Ovary (tissue), 3 donors: Measurements from ENCODE around the gene PSMA6.

ENCODE experiments used
- EP300 ChIP-seq: sonication (generic); formaldehyde crosslinking; IDR thresholded peaks from one replicate; pipeline ENCODE4 v1.6.1; 2017; ENCODE audit warnings: antibody characterized with exemption
- POLR2A ChIP-seq: fragments of 450-650 bp; IDR thresholded peaks from one replicate; pipeline ENCODE4 v1.6.1; 2017; ENCODE audit warnings: antibody characterized with exemption, mild to moderate bottlenecking, moderate library complexity
- TF ChIP-seq, protein P1 (sequence below), 3 donors: fragments of 450-650 bp in 2 of 3; fragments of 200-600 bp in 1 of 3; IDR thresholded peaks; one replicate each; pipeline versions ENCODE4 v1.5.1 to v1.8.0; 2016 to 2022; ENCODE audit warnings: antibody characterized with exemption in 3 of 3, mild to moderate bottlenecking in 1 of 3
- donor health status: DM: no; HTN: no; CAD: no.

GRCh38 chr14:35335388-35336092, 43.4 kb downstream of the PSMA6 start:
- TF ChIP-seq, protein P1, sequence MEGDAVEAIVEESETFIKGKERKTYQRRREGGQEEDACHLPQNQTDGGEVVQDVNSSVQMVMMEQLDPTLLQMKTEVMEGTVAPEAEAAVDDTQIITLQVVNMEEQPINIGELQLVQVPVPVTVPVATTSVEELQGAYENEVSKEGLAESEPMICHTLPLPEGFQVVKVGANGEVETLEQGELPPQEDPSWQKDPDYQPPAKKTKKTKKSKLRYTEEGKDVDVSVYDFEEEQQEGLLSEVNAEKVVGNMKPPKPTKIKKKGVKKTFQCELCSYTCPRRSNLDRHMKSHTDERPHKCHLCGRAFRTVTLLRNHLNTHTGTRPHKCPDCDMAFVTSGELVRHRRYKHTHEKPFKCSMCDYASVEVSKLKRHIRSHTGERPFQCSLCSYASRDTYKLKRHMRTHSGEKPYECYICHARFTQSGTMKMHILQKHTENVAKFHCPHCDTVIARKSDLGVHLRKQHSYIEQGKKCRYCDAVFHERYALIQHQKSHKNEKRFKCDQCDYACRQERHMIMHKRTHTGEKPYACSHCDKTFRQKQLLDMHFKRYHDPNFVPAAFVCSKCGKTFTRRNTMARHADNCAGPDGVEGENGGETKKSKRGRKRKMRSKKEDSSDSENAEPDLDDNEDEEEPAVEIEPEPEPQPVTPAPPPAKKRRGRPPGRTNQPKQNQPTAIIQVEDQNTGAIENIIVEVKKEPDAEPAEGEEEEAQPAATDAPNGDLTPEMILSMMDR (IDR thresholded peaks at IDR 0.05) = no peak
- TF ChIP-seq EP300 = no peak
- no peak for TF ChIP-seq POLR2A
